ENCODE data around the gene PER2.
A peak's percentile ranks its signal among the peaks of the same experiment; 100 is the strongest.

Gene PER2

GRCh38 chr2:238226698-238227586, 61.5 kb downstream of the PER2 start:
- H3K4me3 ChIP-seq (ENCODE audit: low read depth, low read length), result no peak overlapping the region
- no peak for TF ChIP-seq CTCF (IDR thresholded peaks at IDR 0.05; ENCODE audit: low read depth, low read length, missing control alignments)
- no peak for DNase-seq (ENCODE audit: low read depth)

- TF ChIP-seq CTCF (IDR thresholded peaks at IDR 0.05; ENCODE audit: low read depth, low read length, missing control alignments), result no peak
- H3K4me3 ChIP-seq (ENCODE audit: low read depth, low read length), result no peak overlapping the region
- no peak for DNase-seq (ENCODE audit: low read depth)
These were observed 62.3 kb downstream of the PER2 start for GRCh38 chr2:238225911-238226697.

- no peak overlapping the region for H3K4me3 ChIP-seq (ENCODE audit: low read depth, low read length)
- DNase-seq (ENCODE audit: low read depth), result no peak
- TF ChIP-seq CTCF (IDR thresholded peaks at IDR 0.05; ENCODE audit: low read depth, low read length, missing control alignments), result no peak
These were observed 63.3 kb downstream of the PER2 start for GRCh38 chr2:238225121-238225520.

- no peak for DNase-seq (ENCODE audit: low read depth)
- TF ChIP-seq CTCF (IDR thresholded peaks at IDR 0.05; ENCODE audit: low read depth, low read length, missing control alignments), result no peak
- H3K4me3 ChIP-seq (ENCODE audit: low read depth, low read length), result no peak overlapping the region
These were observed 63.9 kb downstream of the PER2 start for GRCh38 chr2:238224356-238225035.

GRCh38 chr2:238220892-238221521, 67.4 kb downstream of the PER2 start:
- DNase-seq (ENCODE audit: low read depth), result no peak
- no peak for TF ChIP-seq CTCF (IDR thresholded peaks at IDR 0.05; ENCODE audit: low read depth, low read length, missing control alignments)
- H3K4me3 ChIP-seq (ENCODE audit: low read depth, low read length), result peak overlapping the region; percentile 53

- no peak overlapping the region for H3K4me3 ChIP-seq (ENCODE audit: low read depth, low read length)
- DNase-seq (ENCODE audit: low read depth), result no peak
- no peak for TF ChIP-seq CTCF (IDR thresholded peaks at IDR 0.05; ENCODE audit: low read depth, low read length, missing control alignments)
These were observed 68.0 kb downstream of the PER2 start for GRCh38 chr2:238220274-238220891.

Measured in GM12864 (cell line).